Loucy (cell line): ENCODE results near the gene VWA3A.
"Not testable (repeated sequence)": the region's sequence is repeated elsewhere in the genome, so short reads cannot be mapped to it uniquely, and the experiment has no call there.

Source experiments
- H2AFZ ChIP-seq: fragments of 200-600 bp; sonication (generic); 2 replicates; pipeline ENCODE4 v1.6.0; 2016; ENCODE audit warnings: antibody characterized with exemption, mild to moderate bottlenecking, low read length, moderate library complexity
- H3F3A ChIP-seq: fragments of 200-600 bp; 2 replicates; pipeline ENCODE4 v1.6.0; 2016; ENCODE audit warnings: antibody characterized with exemption, low read depth, mild to moderate bottlenecking
- H3K27me3 ChIP-seq: fragments of 200-600 bp; sonication (generic); 2 replicates; pipeline ENCODE4 v1.6.1; 2014; ENCODE audit warnings: low read length, mild to moderate bottlenecking; ENCODE audit not compliant: insufficient read depth, poor library complexity, severe bottlenecking
- H3K36me3 ChIP-seq: fragments of 200-600 bp; sonication (generic); 2 replicates; pipeline ENCODE4 v1.6.1; 2016; ENCODE audit warnings: low read length; ENCODE audit not compliant: insufficient read depth
- H3K4me1 ChIP-seq: fragments of 200-600 bp; sonication (generic); 2 replicates; pipeline ENCODE4 v1.5.1; 2014; ENCODE audit warnings: low read length, mild to moderate bottlenecking; ENCODE audit not compliant: insufficient read depth, poor library complexity, severe bottlenecking
- H3K4me2 ChIP-seq: fragments of 200-600 bp; sonication (generic); 2 replicates; pipeline ENCODE4 v1.6.0; 2014; ENCODE audit warnings: antibody characterized with exemption, low read length, low read depth, mild to moderate bottlenecking; ENCODE audit not compliant: poor library complexity, severe bottlenecking
- H3K4me3 ChIP-seq: fragments of 200-600 bp; sonication (generic); 2 replicates; pipeline ENCODE4 v1.5.1; 2014; ENCODE audit warnings: low read length, mild to moderate bottlenecking, mixed read lengths; ENCODE audit not compliant: poor library complexity, severe bottlenecking
- H3K79me2 ChIP-seq: fragments of 200-600 bp; sonication (generic); 2 replicates; pipeline ENCODE4 v1.6.1; 2014; ENCODE audit warnings: low read length; ENCODE audit not compliant: insufficient read depth
- H3K9ac ChIP-seq: fragments of 200-600 bp; sonication (generic); 2 replicates; pipeline ENCODE4 v1.6.0; 2014; ENCODE audit warnings: mild to moderate bottlenecking, low read depth, low read length, moderate library complexity; ENCODE audit not compliant: poor library complexity, severe bottlenecking
- H3K9me2 ChIP-seq: fragments of 200-600 bp; sonication (generic); replicated peaks from 2 replicates; pipeline ENCODE4 v1.6.1; 2016; ENCODE audit warnings: low read depth, low read length, mixed read lengths
- H3K9me3 ChIP-seq: fragments of 200-600 bp; sonication (generic); 2 replicates; pipeline ENCODE4 v1.6.1; 2014; ENCODE audit warnings: mild to moderate bottlenecking, antibody characterized with exemption, low read length, low read depth; ENCODE audit not compliant: insufficient read depth
- H4K20me1 ChIP-seq: fragments of 200-600 bp; sonication (generic); 2 replicates; pipeline ENCODE4 v1.6.0; 2014; ENCODE audit warnings: antibody characterized with exemption, low read length, mild to moderate bottlenecking; ENCODE audit not compliant: insufficient read depth, poor library complexity, severe bottlenecking
- EZH2phosphoT487 ChIP-seq: fragments of 200-600 bp; IDR thresholded peaks from 2 replicates; pipeline ENCODE4 v1.6.1; 2018; ENCODE audit warnings: antibody characterized with exemption, mild to moderate bottlenecking, moderate library complexity, borderline replicate concordance
- TF ChIP-seq, protein P1 (sequence below): fragments of 200-600 bp; sonication (generic); conservative IDR thresholded peaks from 2 replicates; pipeline ENCODE4 v1.5.1; 2014; ENCODE audit warnings: mild to moderate bottlenecking, antibody characterized with exemption, low read length

The VWA3A gene

DNA sequence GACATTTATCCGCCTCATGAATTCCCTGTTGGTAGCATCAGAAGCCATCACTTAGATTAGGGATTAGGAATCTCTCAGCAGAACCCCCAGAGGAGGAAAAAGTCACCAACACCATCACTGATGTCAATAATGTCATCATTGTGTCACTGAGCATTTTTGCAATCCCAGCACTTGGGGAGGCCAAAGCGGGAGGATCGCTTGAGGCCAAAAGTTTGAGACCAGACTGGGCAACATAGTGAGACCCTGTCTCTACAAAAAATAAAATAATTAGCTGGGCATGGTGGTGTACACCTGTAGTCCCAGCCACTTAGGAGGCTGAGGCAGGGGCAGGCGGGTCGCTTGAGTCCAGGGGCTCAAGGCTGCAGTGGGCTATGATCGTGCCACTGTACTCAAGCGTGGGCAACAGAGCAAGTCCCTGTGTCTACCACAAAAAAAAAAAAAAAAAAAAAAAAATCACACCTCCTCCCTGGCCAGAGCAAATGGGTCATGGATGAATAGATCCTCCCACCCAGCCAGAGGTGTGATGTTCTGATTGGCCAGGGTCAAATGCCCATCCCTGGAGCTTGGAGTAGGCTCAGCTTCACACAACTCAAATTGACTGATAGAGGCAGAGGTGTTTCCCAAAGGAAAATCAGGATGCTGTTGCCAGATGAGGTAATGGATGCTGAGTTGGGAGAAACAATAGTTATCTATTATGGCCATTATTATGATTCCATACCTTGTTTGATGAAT lies 31.6 kb downstream of the VWA3A start:
- H3K4me1 ChIP-seq, result no peaks in the 10 kb centered on the region
- no peak overlapping the region for H3K4me2 ChIP-seq
- TF ChIP-seq EZH2phosphoT487, result no peak
- TF ChIP-seq, protein P1, sequence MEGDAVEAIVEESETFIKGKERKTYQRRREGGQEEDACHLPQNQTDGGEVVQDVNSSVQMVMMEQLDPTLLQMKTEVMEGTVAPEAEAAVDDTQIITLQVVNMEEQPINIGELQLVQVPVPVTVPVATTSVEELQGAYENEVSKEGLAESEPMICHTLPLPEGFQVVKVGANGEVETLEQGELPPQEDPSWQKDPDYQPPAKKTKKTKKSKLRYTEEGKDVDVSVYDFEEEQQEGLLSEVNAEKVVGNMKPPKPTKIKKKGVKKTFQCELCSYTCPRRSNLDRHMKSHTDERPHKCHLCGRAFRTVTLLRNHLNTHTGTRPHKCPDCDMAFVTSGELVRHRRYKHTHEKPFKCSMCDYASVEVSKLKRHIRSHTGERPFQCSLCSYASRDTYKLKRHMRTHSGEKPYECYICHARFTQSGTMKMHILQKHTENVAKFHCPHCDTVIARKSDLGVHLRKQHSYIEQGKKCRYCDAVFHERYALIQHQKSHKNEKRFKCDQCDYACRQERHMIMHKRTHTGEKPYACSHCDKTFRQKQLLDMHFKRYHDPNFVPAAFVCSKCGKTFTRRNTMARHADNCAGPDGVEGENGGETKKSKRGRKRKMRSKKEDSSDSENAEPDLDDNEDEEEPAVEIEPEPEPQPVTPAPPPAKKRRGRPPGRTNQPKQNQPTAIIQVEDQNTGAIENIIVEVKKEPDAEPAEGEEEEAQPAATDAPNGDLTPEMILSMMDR, result no peak
- no peaks in the 10 kb centered on the region for H3K27me3 ChIP-seq
- H3K9me2 ChIP-seq, result no peaks in the 10 kb centered on the region
- H3K36me3 ChIP-seq, result no peaks in the 10 kb centered on the region
- H4K20me1 ChIP-seq, result no peaks in the 10 kb centered on the region
- no peaks in the 10 kb centered on the region for H3K79me2 ChIP-seq
- H3K9ac ChIP-seq, result no peak overlapping the region
- no peak overlapping the region for H3K4me3 ChIP-seq
- H3K9me3 ChIP-seq, result no peaks in the 10 kb centered on the region
- H2AFZ ChIP-seq, result no peak overlapping the region
- no peaks in the 10 kb centered on the region for H3F3A ChIP-seq

DNA sequence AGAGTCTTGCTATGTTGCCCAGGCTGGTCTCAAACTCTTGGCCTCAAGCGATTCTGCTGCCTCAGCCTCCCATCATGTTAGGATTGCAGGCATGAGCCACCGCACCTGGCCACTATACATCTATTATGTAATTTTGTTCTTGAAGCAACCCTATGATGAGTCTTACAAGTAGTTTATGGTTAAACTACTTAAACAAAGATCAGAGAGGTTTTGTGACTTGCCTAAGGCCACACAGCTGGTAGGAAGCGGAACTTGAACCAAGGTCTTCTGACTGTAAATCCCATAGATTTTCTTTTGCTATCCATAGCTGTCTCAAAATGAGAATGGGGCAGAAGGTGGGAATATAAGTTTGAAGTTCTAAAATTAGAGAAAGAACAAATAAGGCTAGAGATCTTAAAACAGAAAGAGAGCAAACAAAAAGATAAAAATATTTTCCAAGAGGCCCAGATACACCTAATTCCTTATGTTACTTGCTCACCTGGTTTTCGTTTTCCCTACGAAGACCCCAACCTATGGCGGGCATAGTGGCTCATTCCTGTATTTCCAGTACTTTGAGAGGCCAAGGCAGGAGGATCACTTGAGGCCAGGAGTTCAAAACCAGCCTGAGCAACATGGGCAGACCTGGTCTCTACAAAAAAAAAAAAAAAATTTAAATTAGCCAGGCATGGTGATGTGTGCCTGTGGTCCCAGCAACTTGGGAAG lies 32.4 kb downstream of the VWA3A start:
- H3K79me2 ChIP-seq, result no peaks in the 10 kb centered on the region
- no peaks in the 10 kb centered on the region for H3K4me1 ChIP-seq
- no peaks in the 10 kb centered on the region for H3K9me3 ChIP-seq
- no peaks in the 10 kb centered on the region for H3K27me3 ChIP-seq
- H3K9me2 ChIP-seq, result no peaks in the 10 kb centered on the region
- no peak overlapping the region for H3K9ac ChIP-seq
- H3K36me3 ChIP-seq, result no peaks in the 10 kb centered on the region
- no peak overlapping the region for H2AFZ ChIP-seq
- no peak overlapping the region for H3K4me3 ChIP-seq
- no peak overlapping the region for H3K4me2 ChIP-seq
- TF ChIP-seq, protein P1, result no peak
- TF ChIP-seq EZH2phosphoT487, result no peak
- H4K20me1 ChIP-seq, result no peaks in the 10 kb centered on the region
- H3F3A ChIP-seq, result no peaks in the 10 kb centered on the region

DNA sequence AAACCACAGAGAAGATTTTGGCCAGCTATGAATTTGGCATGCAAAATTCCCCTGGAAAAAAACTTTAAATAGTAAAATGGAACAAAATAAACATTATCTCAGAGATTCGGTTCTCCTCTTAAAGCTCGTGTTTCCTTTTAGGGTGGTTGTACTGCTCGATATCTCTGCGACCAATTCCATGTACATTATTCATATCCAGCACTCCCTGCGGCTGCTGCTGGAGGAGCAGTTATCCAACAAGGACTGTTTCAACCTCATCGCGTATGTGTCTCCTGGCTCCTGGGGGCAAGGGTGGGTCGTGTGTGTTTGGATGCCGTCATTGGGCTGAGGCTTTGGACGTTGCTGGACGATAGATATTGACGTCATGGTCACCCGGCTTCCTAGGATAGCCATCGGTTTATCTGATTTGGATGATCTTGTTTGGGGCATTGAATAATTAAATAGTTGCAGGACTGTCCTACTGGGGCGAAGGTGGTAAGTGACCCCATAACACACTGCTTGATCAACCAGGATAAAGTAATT lies 33.8 kb downstream of the VWA3A start:
- Histone ChIP-seq H3K9me2 (no peaks in the 10 kb centered on the region), H3K4me2 (no peak overlapping the region), H3K36me3 (no peaks in the 10 kb centered on the region), H4K20me1 (no peaks in the 10 kb centered on the region), H2AFZ (no peak overlapping the region), H3K27me3 (no peaks in the 10 kb centered on the region), H3K9me3 (no peaks in the 10 kb centered on the region), H3K79me2 (no peaks in the 10 kb centered on the region), H3K9ac (no peak overlapping the region), H3F3A (no peaks in the 10 kb centered on the region), H3K4me3 (no peak overlapping the region), H3K4me1 (no peaks in the 10 kb centered on the region)
- TF ChIP-seq, protein P1, result no peak
- no peak for TF ChIP-seq EZH2phosphoT487

DNA sequence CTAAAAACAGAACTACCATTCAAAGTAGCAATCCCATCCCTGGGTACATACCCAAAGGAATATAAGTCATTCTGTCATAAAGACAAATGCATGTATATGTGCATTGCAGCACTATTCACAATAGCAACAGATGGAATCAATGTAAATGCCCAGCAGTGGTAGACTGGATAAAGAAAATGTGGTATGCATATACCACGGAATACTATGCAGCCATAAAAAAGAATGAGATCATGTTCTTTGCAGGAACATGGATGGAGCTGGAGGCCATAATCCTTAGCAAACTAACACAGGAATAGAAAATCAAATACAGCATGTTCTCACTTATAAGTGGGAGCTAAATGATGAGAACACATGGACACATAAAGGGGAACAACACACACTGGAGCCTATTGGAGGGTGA lies 36.2 kb downstream of the VWA3A start:
- H2AFZ ChIP-seq, H3K27me3 ChIP-seq, H3K36me3 ChIP-seq, H3K79me2 ChIP-seq, H3K9me2 ChIP-seq, H3K4me3 ChIP-seq, H3K4me2 ChIP-seq, H3F3A ChIP-seq, H3K9me3 ChIP-seq, H3K4me1 ChIP-seq, H4K20me1 ChIP-seq, H3K9ac ChIP-seq: not testable (repeated sequence)
